Measurements from ENCODE around the gene RILPL1.
"Not testable (repeated sequence)": the region's sequence is repeated elsewhere in the genome, so short reads cannot be mapped to it uniquely, and the experiment has no call there.

Gene RILPL1

GRCh38 chr12:123485756-123486155 lies 47.8 kb downstream of the RILPL1 start:
- no peak overlapping the region for H4K91ac ChIP-seq (ENCODE audit: low read depth, low read length)
- no peak overlapping the region for H4K8ac ChIP-seq (ENCODE audit: low read depth, low read length)
- H3K79me2 ChIP-seq (ENCODE audit: control insufficient read depth, insufficient read depth, low read length, poor library complexity), result no peaks in the 10 kb centered on the region
- no CpG with 5 or more reads among the region's 14 CpGs for WGBS (ENCODE audit: extremely low coverage, insufficient coverage, insufficient read length)
- DNase-seq, result no peak
- peaks cover 6% of the 10 kb centered on the region for H3K79me1 ChIP-seq (ENCODE audit: low read length)
- H3K4me3 ChIP-seq (ENCODE audit: low read depth, low read length), result no peak overlapping the region
- H3K27me3 ChIP-seq (ENCODE audit: insufficient read depth, low read length), result no peaks in the 10 kb centered on the region
- H3K9me3 ChIP-seq (ENCODE audit: insufficient read depth, low read depth, low read length), result no peaks in the 10 kb centered on the region
- no peak overlapping the region for H3K4ac ChIP-seq (ENCODE audit: low read depth, low read length)
- no peak overlapping the region for H3K14ac ChIP-seq (ENCODE audit: low read length)
- no peak overlapping the region for H2BK120ac ChIP-seq (ENCODE audit: insufficient read depth, low read length, poor library complexity)
- no peak overlapping the region for H3K4me2 ChIP-seq (ENCODE audit: low read length)
- H2BK5ac ChIP-seq (ENCODE audit: low read depth, low read length, poor library complexity), result no peak overlapping the region
- H3K18ac ChIP-seq (ENCODE audit: low read length), result no peak overlapping the region
- H3K23ac ChIP-seq (ENCODE audit: low read length), result no peak overlapping the region
- peaks cover 0 to 6% of the 10 kb centered on the region in 2 experiments for H3K4me1 ChIP-seq (ENCODE audit: control insufficient read depth in 1 of 2, insufficient read depth in 2 of 2, low read length in 2 of 2)
- no peak overlapping the region for H2AFZ ChIP-seq (ENCODE audit: insufficient read depth, low read length, poor library complexity)
- no peak overlapping the region for H3K9ac ChIP-seq (ENCODE audit: low read length)
- H4K12ac ChIP-seq (ENCODE audit: low read depth, low read length), result no peak overlapping the region
- H2AK5ac ChIP-seq (ENCODE audit: low read length), result no peak overlapping the region
- peaks cover 9 to 11% of the 10 kb centered on the region in 2 experiments for H3K36me3 ChIP-seq (ENCODE audit: control insufficient read depth in 1 of 2, insufficient read depth in 2 of 2, low read length in 2 of 2)
- no peak overlapping the region for H3K27ac ChIP-seq (ENCODE audit: low read depth, low read length)
- no peak overlapping the region for H2BK12ac ChIP-seq (ENCODE audit: low read length)

GRCh38 chr12:123483602-123484248 lies 49.8 kb downstream of the RILPL1 start:
- Histone ChIP-seq H2AK5ac (ENCODE audit: low read length) (no peak overlapping the region), H3K27ac (ENCODE audit: low read depth, low read length) (no peak overlapping the region), H3K4ac (ENCODE audit: low read depth, low read length) (no peak overlapping the region), H3K4me1 (ENCODE audit: control insufficient read depth in 1 of 2, insufficient read depth in 2 of 2, low read length in 2 of 2) (peaks cover 0 to 4% of the 10 kb centered on the region in 2 experiments), H3K14ac (ENCODE audit: low read length) (no peak overlapping the region), H3K79me2 (ENCODE audit: control insufficient read depth, insufficient read depth, low read length, poor library complexity) (no peaks in the 10 kb centered on the region), H4K91ac (ENCODE audit: low read depth, low read length) (no peak overlapping the region), H3K4me3 (ENCODE audit: low read depth, low read length) (no peak overlapping the region), H3K27me3 (ENCODE audit: insufficient read depth, low read length) (no peaks in the 10 kb centered on the region), H4K12ac (ENCODE audit: low read depth, low read length) (no peak overlapping the region), H3K18ac (ENCODE audit: low read length) (no peak overlapping the region), H3K79me1 (ENCODE audit: low read length) (peaks cover 3% of the 10 kb centered on the region), H2BK5ac (ENCODE audit: low read depth, low read length, poor library complexity) (no peak overlapping the region), H3K9me3 (ENCODE audit: insufficient read depth, low read depth, low read length) (no peaks in the 10 kb centered on the region), H3K36me3 (ENCODE audit: control insufficient read depth in 1 of 2, insufficient read depth in 2 of 2, low read length in 2 of 2) (peaks cover 18 to 20% of the 10 kb centered on the region in 2 experiments), H3K23ac (ENCODE audit: low read length) (no peak overlapping the region), H2BK12ac (ENCODE audit: low read length) (no peak overlapping the region), H2BK120ac (ENCODE audit: insufficient read depth, low read length, poor library complexity) (no peak overlapping the region), H4K8ac (ENCODE audit: low read depth, low read length) (no peak overlapping the region), H3K4me2 (ENCODE audit: low read length) (no peak overlapping the region), H2AFZ (ENCODE audit: insufficient read depth, low read length, poor library complexity) (no peak overlapping the region), H3K9ac (ENCODE audit: low read length) (no peak overlapping the region)
- WGBS (ENCODE audit: extremely low coverage, insufficient coverage, insufficient read length), result no CpG with 5 or more reads among the region's 18 CpGs
- DNase-seq, result no peak

- H2BK5ac ChIP-seq (ENCODE audit: low read depth, low read length, poor library complexity), result no peak overlapping the region
- peaks cover 24 to 25% of the 10 kb centered on the region in 2 experiments for H3K36me3 ChIP-seq (ENCODE audit: control insufficient read depth in 1 of 2, insufficient read depth in 2 of 2, low read length in 2 of 2)
- no peak overlapping the region for H4K12ac ChIP-seq (ENCODE audit: low read depth, low read length)
- H3K79me1 ChIP-seq (ENCODE audit: low read length), result no peaks in the 10 kb centered on the region
- H3K18ac ChIP-seq (ENCODE audit: low read length), result no peak overlapping the region
- H3K9ac ChIP-seq (ENCODE audit: low read length), result no peak overlapping the region
- H2BK12ac ChIP-seq (ENCODE audit: low read length), result no peak overlapping the region
- no peaks in the 10 kb centered on the region for H3K4me1 ChIP-seq (ENCODE audit: control insufficient read depth in 1 of 2, insufficient read depth in 2 of 2, low read length in 2 of 2)
- DNase-seq, result no peak
- no peak overlapping the region for H2BK120ac ChIP-seq (ENCODE audit: insufficient read depth, low read length, poor library complexity)
- H3K79me2 ChIP-seq (ENCODE audit: control insufficient read depth, insufficient read depth, low read length, poor library complexity), result no peaks in the 10 kb centered on the region
- H4K8ac ChIP-seq (ENCODE audit: low read depth, low read length), result no peak overlapping the region
- WGBS (ENCODE audit: extremely low coverage, insufficient coverage, insufficient read length), result no CpG with 5 or more reads among the region's 6 CpGs
- H3K9me3 ChIP-seq (ENCODE audit: insufficient read depth, low read depth, low read length), result no peaks in the 10 kb centered on the region
- no peak overlapping the region for H3K4me2 ChIP-seq (ENCODE audit: low read length)
- no peak overlapping the region for H3K4ac ChIP-seq (ENCODE audit: low read depth, low read length)
- H3K14ac ChIP-seq (ENCODE audit: low read length), result no peak overlapping the region
- no peak overlapping the region for H3K23ac ChIP-seq (ENCODE audit: low read length)
- no peak overlapping the region for H2AFZ ChIP-seq (ENCODE audit: insufficient read depth, low read length, poor library complexity)
- H3K4me3 ChIP-seq (ENCODE audit: low read depth, low read length), result no peak overlapping the region
- H3K27ac ChIP-seq (ENCODE audit: low read depth, low read length), result no peak overlapping the region
- H4K91ac ChIP-seq (ENCODE audit: low read depth, low read length), result no peak overlapping the region
- no peak overlapping the region for H2AK5ac ChIP-seq (ENCODE audit: low read length)
- H3K27me3 ChIP-seq (ENCODE audit: insufficient read depth, low read length), result no peaks in the 10 kb centered on the region
Measured at GRCh38 chr12:123482876-123483275, 50.6 kb downstream of the RILPL1 start.

- peaks cover 34 to 35% of the 10 kb centered on the region in 2 experiments for H3K36me3 ChIP-seq (ENCODE audit: control insufficient read depth in 1 of 2, insufficient read depth in 2 of 2, low read length in 2 of 2)
- H3K4me1 ChIP-seq (ENCODE audit: control insufficient read depth in 1 of 2, insufficient read depth in 2 of 2, low read length in 2 of 2); DNase-seq; H3K9ac ChIP-seq (ENCODE audit: low read length); H3K27ac ChIP-seq (ENCODE audit: low read depth, low read length); H2BK5ac ChIP-seq (ENCODE audit: low read depth, low read length, poor library complexity); H3K4ac ChIP-seq (ENCODE audit: low read depth, low read length); H2AK5ac ChIP-seq (ENCODE audit: low read length); H3K18ac ChIP-seq (ENCODE audit: low read length); H2AFZ ChIP-seq (ENCODE audit: insufficient read depth, low read length, poor library complexity); H3K4me2 ChIP-seq (ENCODE audit: low read length); H3K9me3 ChIP-seq (ENCODE audit: insufficient read depth, low read depth, low read length); H4K91ac ChIP-seq (ENCODE audit: low read depth, low read length); H3K79me1 ChIP-seq (ENCODE audit: low read length); H2BK12ac ChIP-seq (ENCODE audit: low read length); H3K27me3 ChIP-seq (ENCODE audit: insufficient read depth, low read length); H4K8ac ChIP-seq (ENCODE audit: low read depth, low read length); H2BK120ac ChIP-seq (ENCODE audit: insufficient read depth, low read length, poor library complexity); H3K23ac ChIP-seq (ENCODE audit: low read length); H4K12ac ChIP-seq (ENCODE audit: low read depth, low read length); H3K14ac ChIP-seq (ENCODE audit: low read length); H3K79me2 ChIP-seq (ENCODE audit: control insufficient read depth, insufficient read depth, low read length, poor library complexity); H3K4me3 ChIP-seq (ENCODE audit: low read depth, low read length): not testable (repeated sequence)
- WGBS (ENCODE audit: extremely low coverage, insufficient coverage, insufficient read length), result no CpG with 5 or more reads among the region's 5 CpGs
Measured at GRCh38 chr12:123481251-123481650, 52.3 kb downstream of the RILPL1 start.

All from trophoblast cell (in vitro differentiated cells and primary cell).